SKM-1 treated with dmso at 0.1 percent for 144 hours (cell line): ENCODE measurements around the gene MBNL3.

Source experiments
- DNase-seq: peaks from one replicate; lab custom pipeline; 2025; ENCODE audit not compliant: unreplicated experiment; lab: John Stamatoyannopoulos, UW

Gene MBNL3

GRCh38 chrX:132488819-132489577 lies at the start of gene MBNL3:
TSS of gene MBNL3 (minus strand) at chrX:132489038. CDS start at chrX:132439611, 49,427 bp downstream.
- DNase-seq: peak; percentile 36

GRCh38 chrX:132533409-132533808 lies 44.6 kb upstream of the MBNL3 start:
- DNase-seq: no peak

- no peak for DNase-seq
Measured at GRCh38 chrX:132532913-132533312, 44.1 kb upstream of the MBNL3 start.

GRCh38 chrX:132532097-132532496 lies 43.3 kb upstream of the MBNL3 start:
- DNase-seq: no peak

- DNase-seq: no peak
Measured at GRCh38 chrX:132520792-132521191, 32.0 kb upstream of the MBNL3 start.

- DNase-seq: no peak
Measured at GRCh38 chrX:132520213-132520612, 31.4 kb upstream of the MBNL3 start.

GRCh38 chrX:132518401-132518800 lies 29.6 kb upstream of the MBNL3 start:
- DNase-seq: no peak

- no peak for DNase-seq
Measured at GRCh38 chrX:132508834-132509233, 20.0 kb upstream of the MBNL3 start.

- DNase-seq: no peak
Measured at GRCh38 chrX:132505116-132505515, 16.3 kb upstream of the MBNL3 start.

- DNase-seq: no peak
Measured at GRCh38 chrX:132504417-132504816, 15.6 kb upstream of the MBNL3 start.

- no peak for DNase-seq
Measured at GRCh38 chrX:132501606-132502005, 12.8 kb upstream of the MBNL3 start.

GRCh38 chrX:132497432-132497831 lies 8.6 kb upstream of the MBNL3 start:
- no peak for DNase-seq

GRCh38 chrX:132493095-132493494 lies 4.3 kb upstream of the MBNL3 start:
- DNase-seq: no peak

GRCh38 chrX:132491191-132491590 lies 2.4 kb upstream of the MBNL3 start:
- DNase-seq: peak; percentile 84

- no peak for DNase-seq
Measured at GRCh38 chrX:132489578-132490419, 961 bp upstream of the MBNL3 start.

GRCh38 chrX:132488180-132488705 lies 595 bp downstream of the MBNL3 start:
- peak; percentile 21 for DNase-seq

GRCh38 chrX:132486599-132487178 lies 2.1 kb downstream of the MBNL3 start:
- no peak for DNase-seq

- DNase-seq: no peak
Measured at GRCh38 chrX:132483951-132484350, 4.9 kb downstream of the MBNL3 start.

- no peak for DNase-seq
Measured at GRCh38 chrX:132483488-132483887, 5.3 kb downstream of the MBNL3 start.

- no peak for DNase-seq
Measured at GRCh38 chrX:132482632-132483031, 6.2 kb downstream of the MBNL3 start.

GRCh38 chrX:132481449-132481848 lies 7.4 kb downstream of the MBNL3 start:
- no peak for DNase-seq
